Epithelial cell of proximal tubule (primary cell): Measurements from ENCODE around the gene UPK1A. TPM values are rescaled to one million over a fixed set of nuclear protein-coding genes. Genes with fewer than 3 reads are reported as not detected.

Experiments used
- DNase-seq: peaks from one replicate; pipeline ENCODE4 v3.0.0-alpha.2; 2011; ENCODE audit warnings: low read depth
- H3K4me3 ChIP-seq: 2 replicates; pipeline ENCODE4 v1.5.1; 2011; ENCODE audit warnings: low read depth, mild to moderate bottlenecking, low read length
- total RNA-seq: library from RNA; depleted of rRNA; stranded (reverse); fragments of >200 nt; gene quantifications from 2 replicates; pipeline ENCODE4 v1.2.3, GENCODE V29; 2015
- TF ChIP-seq, protein P1 (sequence below): conservative IDR thresholded peaks from 2 replicates; pipeline ENCODE4 v1.5.1; 2012; ENCODE audit warnings: low read depth, mild to moderate bottlenecking, low read length

UPK1A gene
- total RNA-seq, 1 donor from 2014 or later = not detected

DNA sequence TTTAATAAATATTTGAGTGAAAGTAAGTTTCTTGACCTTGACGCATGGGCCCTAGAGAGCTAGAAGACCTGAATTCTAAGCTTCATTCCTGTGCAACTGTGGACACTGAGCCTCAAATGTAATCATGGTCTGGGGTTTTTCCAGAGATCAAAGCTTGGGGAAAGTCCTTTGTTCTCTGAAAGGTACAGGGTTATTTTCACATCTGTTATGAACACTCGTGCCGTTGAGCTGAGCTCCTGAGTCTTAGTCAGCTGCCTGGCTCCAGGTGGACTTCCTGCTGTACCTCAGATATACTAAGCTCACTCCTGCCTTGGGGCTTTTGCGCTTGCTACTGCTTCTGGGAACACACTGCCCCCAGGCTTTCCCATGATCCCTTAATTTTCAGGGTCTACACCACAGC lies 30.5 kb downstream of the UPK1A start:
- TF ChIP-seq, protein P1, sequence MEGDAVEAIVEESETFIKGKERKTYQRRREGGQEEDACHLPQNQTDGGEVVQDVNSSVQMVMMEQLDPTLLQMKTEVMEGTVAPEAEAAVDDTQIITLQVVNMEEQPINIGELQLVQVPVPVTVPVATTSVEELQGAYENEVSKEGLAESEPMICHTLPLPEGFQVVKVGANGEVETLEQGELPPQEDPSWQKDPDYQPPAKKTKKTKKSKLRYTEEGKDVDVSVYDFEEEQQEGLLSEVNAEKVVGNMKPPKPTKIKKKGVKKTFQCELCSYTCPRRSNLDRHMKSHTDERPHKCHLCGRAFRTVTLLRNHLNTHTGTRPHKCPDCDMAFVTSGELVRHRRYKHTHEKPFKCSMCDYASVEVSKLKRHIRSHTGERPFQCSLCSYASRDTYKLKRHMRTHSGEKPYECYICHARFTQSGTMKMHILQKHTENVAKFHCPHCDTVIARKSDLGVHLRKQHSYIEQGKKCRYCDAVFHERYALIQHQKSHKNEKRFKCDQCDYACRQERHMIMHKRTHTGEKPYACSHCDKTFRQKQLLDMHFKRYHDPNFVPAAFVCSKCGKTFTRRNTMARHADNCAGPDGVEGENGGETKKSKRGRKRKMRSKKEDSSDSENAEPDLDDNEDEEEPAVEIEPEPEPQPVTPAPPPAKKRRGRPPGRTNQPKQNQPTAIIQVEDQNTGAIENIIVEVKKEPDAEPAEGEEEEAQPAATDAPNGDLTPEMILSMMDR = no peak
- no peak overlapping the region for H3K4me3 ChIP-seq
- DNase-seq = no peak

DNA sequence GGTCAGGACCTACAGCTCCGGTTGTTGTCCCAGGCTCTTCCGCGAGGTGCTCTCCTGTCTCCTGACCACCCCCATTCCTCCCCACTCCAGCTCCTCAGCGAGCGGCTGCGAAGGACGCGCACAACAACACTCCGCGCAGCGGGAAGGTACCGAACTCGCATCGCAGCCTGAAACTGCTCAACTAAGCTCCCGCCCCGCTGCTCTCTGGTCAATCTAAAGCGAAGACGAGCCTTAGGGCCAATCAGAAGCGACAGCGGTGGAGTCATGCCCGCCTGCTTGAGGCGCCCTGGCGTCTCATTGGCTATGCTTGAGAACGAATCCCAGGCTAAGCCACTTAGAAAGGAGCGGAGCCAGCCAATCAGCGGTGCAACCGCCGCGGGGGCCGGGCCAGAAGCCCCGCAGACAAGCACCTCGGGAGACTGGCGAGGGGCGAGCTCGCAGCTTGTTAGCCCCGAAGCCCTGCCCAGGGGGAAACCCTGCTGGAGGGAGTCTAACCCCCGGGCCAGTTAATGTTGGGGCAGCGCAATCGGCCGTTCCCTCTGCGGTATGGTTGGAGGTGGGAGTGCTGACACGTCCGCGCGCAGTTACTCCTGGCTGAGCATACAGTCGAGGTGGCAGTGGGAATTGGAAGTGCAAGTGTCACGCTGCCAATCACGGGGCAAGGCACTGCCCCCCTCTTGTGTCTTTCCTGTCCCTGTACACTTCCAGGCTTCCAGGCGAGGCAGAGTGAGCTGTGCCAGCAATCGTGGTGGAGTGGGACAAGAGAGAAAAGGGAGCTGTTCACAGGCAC lies 36.1 kb downstream of the UPK1A start:
- H3K4me3 ChIP-seq = peak overlapping the region; percentile 71
- DNase-seq = peak; percentile 82
- TF ChIP-seq, protein P1 = no peak

DNA sequence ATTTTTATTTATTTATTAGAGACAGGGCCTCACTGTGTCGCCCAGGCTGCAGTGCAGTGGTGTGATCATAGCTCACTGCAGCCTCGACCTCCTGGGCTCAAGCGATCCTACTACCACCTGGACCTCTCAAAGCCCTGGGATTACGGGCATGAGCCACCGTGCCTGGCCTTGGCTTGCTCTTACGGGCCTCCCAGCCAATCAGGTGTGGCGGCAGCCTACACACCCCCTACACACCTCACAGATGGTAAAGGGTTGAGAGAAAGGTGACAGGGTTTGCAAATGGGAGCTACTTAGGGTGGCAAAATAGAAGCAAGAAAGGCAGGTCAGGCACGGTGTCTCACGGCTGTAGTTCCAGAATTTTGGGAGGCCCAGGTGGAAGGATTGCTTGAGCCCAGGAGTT lies 37.0 kb downstream of the UPK1A start:
- no peak overlapping the region for H3K4me3 ChIP-seq
- DNase-seq = no peak
- TF ChIP-seq, protein P1 = no peak

DNA sequence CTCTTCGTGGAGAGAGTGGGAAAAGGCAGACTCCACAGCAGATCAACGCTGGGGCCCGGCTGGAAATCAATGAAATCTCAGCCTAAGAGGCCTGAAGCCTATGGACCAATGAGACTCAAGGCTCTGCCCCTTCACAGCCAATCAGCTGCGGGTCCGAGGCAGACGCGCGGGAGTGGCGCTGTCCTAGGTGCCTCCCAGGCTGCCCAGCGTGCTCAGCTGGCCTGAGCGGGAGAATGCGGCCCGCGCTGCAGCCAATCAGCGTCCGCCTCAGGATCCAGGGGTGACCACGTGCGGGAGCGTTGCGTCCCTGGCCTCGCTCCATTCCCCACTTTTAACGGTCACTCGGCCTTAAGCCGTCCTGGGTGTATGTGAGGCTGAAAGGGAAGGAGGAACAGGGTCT lies 37.9 kb downstream of the UPK1A start, which contains the start of gene ZBTB32:
ZBTB32 (plus strand) TSS at position 341 of the 400 bp plus-strand sequence. CDS start 10,069 bp downstream, outside the sequence.
- TF ChIP-seq, protein P1 = no peak
- no peak within 1 kb of the TSS for H3K4me3 ChIP-seq
- DNase-seq = no peak

DNA sequence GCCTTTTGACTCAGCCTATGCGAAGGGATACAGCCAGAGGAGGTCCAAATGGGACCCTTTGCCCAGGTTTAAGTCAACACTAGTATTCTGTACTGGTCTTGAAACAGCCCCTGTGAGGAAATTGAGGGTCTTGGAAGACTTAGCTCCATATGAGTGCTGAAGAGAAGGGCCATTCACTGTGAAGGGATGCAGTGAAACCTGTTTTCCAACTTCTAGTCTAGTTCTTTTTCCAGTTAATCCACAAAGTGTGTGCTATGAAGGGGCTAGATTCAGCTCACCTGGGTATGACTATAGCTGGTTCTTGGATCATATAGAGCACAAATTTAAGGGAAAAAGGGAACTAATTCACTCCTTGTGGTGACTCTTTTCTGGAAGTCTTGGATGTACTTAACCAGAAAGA lies 42.1 kb downstream of the UPK1A start:
- DNase-seq = no peak
- TF ChIP-seq, protein P1 = no peak
- H3K4me3 ChIP-seq = no peak overlapping the region

DNA sequence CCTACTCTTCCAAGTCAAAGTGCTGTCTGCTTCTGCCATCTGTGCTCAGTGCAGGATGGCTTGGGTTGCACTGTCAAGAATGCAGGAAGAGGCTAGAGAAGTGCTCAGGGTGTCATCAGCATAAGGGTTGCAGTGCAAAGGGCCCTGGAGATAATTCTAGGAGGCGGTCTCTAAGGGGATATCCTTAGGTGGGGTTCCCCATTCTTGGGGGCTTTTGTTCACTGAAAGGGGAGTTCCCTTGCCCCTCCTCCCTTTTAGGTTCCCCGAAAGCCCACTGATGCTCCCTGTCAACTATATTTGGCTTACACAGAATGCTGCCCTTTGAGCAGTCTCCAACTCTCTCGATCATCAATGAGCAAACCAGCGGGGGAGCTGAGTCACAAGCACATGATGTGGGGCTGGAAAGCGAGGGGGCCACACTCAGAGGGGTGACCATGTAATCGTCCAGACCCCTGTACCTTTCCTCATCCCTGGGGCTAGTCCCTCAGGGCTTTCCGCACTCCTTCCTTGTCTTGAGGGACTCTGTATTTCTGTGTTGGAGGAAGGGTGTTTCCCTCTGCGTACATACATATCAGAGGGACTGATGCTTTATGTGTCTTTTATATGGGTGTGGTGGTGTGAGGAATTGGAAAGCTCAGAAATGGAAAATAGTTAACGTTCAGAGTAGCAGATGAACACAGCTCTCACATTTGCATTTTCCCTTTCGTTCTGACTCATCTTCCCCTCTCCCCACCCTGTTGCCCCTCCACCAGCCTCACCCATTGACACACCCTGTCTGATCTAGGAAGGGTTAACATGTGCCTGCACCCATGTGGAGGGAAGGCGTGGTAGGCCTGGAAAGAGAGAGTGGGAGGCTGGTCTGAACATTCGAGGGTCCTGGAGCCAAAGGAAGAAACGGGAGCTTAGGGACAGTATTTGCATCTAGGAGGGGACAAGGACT lies 44.7 kb downstream of the UPK1A start:
- DNase-seq = no peak
- TF ChIP-seq, protein P1 = no peak
- no peak overlapping the region for H3K4me3 ChIP-seq
